HG03139 (cell line): ENCODE measurements around the gene FEZF2.

ENCODE experiments used
- ATAC-seq: cut with Tn5 transposase; IDR thresholded peaks from one replicate; pipeline ENCODE4 v1.9.1; 2021; ENCODE audit not compliant: unreplicated experiment

The FEZF2 gene

GRCh38 chr3:62373714-62374333 is 474 bp upstream of the FEZF2 start:
- no peak for ATAC-seq

DNA sequence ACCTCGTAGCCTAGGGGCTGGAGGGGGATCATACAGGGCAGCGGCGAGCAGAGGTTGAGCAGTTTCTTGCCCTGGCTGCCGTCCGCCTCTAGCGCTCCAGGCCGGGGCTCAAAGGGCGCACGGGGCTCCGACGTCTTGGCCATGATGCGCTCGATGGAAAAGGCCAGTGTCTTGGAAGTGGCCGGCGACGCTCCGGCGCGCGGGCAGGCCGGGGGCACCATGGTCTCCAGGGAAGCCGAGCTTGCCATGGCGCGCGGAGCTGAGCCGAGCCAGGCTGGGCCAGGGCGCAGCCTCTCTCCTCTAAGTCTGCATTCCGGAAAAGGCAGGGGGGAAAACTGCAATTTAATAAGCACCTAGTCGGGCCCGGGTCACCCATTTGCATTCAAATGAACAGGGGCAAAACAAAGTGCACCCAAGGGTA is 719 bp downstream of the FEZF2 start:
- no peak for ATAC-seq

- no peak for ATAC-seq
Measured at GRCh38 chr3:62371720-62372591, 1.4 kb downstream of the FEZF2 start.

DNA sequence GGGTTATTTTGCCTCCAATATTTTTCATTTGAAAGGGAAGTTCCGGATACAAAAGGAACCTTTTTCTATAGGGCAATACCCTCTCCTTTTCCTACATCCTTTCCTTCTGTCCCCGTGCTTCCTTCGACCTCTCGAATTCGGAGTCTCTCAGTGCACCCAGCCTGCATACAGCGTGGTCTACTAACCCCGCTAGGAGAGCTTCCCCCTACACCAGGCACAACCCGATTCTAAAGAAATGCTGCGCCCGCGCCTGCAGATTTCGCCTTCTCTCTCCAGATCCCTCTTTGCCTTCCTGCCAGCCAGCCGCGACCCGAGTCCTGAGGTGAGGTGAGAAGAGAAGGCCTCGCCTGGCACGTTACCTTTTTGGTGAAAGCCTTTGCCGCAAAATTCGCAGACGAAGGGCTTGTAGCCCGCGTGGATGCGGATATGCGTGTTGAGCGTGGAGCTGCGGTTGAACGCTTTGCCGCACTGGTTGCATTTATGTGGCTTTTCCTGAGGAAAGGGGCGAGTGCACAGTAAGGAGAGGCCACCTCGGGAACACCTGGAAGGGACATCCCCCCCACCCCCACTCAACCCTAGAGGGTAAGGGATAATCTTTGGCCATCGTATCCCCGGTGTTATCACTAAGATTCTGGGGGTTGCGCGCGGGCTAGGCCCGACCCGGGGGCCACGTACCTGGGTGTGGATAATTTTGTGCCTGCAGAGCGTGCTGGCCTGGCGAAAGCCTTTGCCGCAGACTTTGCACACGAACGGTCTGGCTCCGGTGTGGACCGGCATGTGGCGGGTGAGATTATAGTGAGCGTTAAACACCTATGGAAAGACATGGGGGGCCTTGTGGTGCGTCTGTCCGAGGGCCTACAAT is 2.3 kb downstream of the FEZF2 start:
- no peak for ATAC-seq

DNA sequence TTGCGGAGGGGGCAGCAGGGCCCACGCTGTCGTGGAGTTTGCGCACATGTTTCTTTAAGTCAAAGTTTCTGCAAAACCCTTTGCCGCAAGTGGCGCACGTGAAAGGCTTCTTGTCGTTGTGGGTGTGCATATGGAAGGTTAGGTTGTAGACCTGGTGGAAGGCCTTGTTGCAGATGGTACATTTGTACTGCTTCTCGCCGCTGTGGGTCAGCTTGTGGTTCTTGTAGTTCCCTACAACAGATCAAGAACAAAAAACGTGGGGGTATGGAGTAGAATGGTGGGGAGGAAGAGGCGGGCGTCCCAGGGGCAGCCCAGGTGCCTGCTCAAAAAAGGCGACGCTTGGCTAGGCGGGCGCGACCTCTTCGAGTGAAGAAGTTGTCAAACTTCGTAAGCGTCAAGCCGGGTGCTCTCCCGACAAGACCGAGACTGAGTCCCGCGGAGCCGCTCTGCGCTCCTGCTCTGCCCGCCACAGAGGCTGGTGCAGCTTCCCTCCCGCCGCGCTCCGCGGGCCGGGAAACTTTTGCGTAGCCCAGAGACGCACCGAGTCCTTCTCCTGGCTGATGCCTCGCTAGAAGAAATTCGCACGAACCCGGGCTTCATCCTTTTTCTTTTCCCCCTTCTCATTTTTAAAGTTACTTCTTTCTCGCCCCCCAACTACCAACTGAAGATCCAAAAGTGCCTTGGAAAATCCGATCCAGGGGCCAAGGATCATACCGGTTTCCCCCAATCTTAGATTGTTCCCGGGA is 3.1 kb downstream of the FEZF2 start:
- no peak for ATAC-seq

DNA sequence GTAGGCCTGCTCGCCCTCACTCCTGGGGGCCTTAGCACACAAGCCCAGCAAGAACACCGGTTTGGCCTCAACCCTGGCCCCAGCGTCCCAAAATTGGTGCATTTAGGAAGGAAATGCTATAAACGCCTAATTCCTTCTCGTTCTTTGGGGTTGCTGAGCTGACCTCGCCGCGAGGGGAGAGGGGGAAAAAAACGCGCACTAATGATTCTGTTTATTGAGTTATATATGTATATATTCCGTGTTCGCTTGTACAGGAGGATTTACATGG is 3.9 kb downstream of the FEZF2 start:
- ATAC-seq, result no peak

DNA sequence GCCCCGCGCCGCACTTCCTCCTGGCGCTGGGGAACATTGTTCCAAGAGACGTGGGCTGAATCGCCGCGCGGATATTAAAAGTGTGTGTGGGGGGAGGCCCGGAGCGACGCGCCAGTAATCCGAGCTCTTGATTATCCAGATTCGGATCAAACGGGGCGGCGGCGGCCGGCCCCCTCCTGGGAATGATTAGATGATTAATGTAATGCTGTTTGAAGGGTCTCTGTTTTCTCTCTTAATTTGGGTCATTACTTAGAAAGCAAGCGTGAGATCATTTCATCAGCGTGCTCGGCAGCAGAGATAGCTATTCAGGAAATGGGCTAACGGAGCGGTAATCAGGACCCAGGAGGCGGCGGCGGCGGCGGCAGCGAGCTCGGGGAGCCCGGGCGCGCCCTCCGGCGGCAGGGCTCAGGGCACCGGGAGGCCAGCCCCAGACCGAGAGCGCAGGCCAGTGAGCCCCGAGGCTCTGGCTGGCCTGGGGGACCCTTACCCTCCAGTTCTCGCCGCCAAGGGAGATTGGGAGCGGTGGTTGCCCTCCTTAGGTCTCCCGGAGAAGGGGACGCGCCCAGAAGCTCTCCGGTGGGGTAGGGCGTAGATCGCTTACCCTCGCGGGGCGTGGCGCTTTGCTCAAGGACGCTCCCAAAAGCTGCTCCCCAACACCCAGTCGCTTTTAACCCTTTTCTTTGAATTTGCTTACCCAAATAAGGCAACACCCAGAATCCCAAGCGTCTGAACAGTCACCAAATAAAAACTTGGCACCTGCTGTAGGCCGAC is 4.5 kb downstream of the FEZF2 start:
- ATAC-seq, result no peak

DNA sequence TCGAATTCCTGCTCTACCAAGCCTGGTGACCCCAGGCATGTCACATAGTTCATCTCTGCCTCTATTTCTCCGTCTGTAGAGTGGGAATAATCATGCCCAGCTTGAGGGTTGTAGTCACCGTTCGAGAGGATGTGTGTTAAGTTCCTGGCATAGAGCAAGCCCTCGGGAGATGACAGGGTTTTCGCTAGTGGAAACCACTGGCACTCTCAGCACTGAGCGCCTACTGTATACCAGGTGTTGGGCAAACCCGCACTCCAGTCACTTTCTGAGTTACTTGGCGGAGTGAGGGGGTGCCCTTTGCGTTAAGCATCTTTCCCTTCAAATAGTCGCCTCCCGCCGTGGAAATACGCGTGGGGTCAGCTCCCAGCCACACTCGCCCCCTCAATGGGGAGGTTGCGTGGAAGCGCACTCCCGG is 5.1 kb downstream of the FEZF2 start:
- no peak for ATAC-seq

DNA sequence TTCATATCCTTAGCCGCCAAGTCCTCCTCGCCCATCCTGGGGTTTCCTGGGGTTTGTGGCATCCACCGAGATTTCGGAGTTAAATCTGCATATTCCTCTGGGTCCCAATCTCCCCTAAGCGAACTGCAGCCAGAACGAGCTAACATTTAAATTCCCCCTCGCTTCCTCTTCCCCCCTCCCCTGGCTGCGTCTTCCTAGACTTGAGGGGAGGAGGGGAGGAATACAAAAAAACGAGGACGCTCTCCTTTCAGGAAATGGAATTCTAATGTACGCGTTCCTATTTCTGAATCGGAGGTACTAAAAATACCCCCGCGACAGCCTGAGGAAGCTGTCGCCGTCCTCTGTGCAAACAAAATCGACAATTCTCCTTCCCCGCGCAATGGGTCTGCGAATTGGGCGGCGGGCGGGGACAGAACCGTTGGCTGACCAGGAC is 5.6 kb downstream of the FEZF2 start:
- ATAC-seq, result no peak

DNA sequence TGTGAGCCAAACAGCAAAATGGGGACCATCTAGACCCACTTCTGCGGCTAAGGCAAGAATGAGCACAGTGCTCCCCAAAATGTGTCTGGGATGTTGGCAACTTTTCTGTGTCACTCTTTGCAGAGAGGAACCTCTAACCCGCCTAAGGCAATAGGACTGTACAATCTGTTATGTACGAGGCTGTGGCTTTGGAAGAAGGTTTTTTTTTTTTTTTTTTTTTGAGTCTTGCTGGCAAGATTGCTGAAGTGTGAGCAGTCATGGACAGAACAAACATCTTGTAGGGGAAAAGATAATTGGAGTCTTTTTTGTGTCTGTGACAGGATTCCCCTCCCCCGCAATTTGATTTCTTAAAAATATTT is 7.2 kb downstream of the FEZF2 start:
- ATAC-seq, result no peak

DNA sequence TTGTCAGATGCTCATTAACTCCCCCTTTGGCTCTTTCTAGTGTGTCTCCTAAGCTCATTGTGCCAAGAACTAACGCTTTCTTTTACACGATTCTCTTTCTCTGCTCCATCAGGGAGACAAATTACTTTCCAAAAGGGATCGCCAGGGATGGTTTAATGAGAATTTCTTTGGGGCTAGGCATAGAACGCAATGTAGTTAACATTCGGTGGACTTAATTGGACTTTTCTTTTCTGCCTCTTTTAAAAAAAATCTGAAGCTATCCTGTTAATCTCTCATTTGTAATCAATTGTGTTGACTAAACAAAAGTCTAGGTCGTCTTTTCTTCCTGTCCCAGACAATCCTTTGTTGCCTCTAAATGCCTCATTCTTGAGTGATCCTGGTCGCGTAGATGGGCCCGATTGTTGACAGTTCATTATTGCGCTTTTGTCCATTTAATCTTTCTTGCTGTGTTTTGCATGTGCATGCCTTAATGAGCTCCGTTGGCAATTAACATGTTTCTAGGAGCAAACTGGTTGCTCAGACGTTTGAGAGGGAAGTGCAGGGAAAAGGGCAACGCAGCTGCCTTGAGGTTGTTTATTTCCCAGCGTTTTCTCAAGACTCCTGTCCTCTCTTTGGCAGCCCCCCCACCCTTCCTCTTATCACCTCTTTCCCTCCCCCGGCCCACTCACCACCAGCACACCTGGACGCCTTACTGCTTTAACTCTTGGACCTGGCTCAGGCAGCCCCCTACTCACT is 7.8 kb downstream of the FEZF2 start:
- no peak for ATAC-seq

GRCh38 chr3:62364191-62364590 is 9.2 kb downstream of the FEZF2 start:
- no peak for ATAC-seq

DNA sequence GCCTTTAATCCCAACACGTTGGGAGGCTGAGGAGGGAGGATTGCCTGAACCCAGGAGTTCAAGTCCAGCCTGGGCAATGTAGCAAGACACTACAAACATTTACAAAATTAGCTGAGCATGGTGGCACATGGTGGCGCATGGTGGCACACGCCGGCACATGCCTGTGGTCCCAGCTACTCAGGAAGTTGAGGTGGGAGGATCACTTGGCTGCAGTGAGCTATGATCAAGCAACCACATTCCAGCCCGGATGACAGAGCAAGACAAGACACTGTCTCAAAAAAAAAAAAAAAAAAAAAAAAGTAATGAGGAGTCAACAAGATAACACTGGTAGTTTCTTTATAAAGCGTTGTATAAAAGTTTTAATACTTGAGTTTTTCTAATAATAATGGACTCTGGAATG is 10.1 kb downstream of the FEZF2 start:
- no peak for ATAC-seq

DNA sequence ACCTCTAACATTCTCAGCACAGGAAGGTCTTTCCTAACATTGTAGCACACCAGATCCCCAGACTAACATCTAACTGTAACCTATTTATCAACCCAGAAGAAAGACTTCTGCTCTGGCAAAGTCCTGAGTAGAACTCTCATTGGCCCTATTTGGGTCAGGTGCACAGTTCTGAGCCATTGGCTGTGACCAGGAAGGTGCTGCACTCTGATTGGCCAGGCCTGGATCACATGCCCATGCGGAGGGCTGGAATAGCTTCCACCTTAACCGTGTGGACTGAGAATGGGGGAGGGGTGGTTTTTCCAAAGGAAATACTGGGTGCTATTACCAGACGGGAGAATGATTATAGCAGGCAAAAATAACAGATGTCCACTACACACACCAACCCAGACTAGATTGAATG is 11.5 kb downstream of the FEZF2 start:
- ATAC-seq, result peak; percentile 27

DNA sequence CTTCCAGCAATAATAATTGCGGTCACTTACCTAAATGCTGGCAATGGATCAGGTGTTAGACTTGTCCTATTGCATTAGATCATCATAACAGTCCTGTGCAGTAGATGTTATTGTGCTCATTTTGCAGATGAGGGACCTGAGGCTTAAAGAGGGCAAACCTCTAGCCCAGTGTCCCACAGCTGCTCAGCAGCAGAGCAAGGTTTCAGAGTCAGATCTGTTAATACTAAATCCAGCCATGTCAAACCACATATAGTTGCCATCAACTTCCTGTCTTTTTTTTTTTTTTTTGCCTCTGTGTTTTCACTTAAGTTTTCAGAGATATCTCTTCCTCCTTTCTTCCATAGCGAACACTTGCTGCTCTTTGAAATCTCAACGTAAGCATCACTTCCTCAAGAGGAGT is 12.1 kb downstream of the FEZF2 start:
- ATAC-seq, result peak; percentile 98

DNA sequence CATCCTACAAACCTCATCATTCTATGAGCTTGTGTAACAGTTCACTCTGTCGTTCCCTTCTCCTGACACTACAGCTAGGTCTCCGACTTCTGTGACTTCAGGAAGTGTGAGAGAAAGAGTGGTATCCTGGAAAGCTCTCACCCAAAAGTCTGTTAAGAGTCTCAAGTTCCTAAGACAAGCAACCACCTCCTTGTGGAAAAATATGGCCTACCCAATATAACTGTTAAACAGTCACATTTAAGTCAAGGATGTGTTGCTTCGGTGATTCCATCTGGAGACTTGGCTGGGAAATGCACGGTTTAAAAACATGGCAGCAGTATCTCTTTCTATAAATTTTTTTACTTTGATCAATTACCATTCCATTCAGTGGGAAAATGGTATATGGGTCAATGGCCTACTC is 13.8 kb downstream of the FEZF2 start:
- ATAC-seq, result no peak

- no peak for ATAC-seq
Measured at GRCh38 chr3:62356356-62356755, 17.0 kb downstream of the FEZF2 start.

GRCh38 chr3:62355703-62356102 is 17.6 kb downstream of the FEZF2 start:
- ATAC-seq, result no peak

GRCh38 chr3:62343755-62344154 is 29.6 kb downstream of the FEZF2 start:
- ATAC-seq, result no peak

DNA sequence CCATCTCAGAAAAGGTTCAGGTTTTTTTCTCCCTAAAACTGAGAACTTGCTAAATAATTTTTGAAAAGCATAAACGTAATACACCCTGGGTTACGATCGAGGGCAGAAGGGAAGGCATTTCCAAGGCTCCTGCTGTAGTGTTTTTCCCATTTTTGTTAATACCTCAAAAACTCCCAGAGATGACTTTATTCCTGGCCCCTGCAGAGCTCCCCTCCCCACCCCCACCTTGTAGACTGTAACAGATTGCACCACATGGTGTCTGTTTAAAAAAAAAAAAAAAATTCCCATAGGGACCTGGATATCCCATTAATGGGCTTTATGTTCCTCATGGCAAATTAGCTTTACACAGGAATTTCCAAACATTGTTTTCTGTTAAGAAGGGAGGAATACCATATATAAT is 38.2 kb downstream of the FEZF2 start:
- no peak for ATAC-seq
